Measurements from ENCODE around the gene OLAH.
"Not testable (repeated sequence)": the region's sequence is repeated elsewhere in the genome, so short reads cannot be mapped to it uniquely, and the experiment has no call there.

GRCh38 chr10:15013530-15013929 lies 30.2 kb upstream of the OLAH start:
- TF ChIP-seq CTCF (optimal IDR thresholded peaks at IDR 0.05 in 1 of 3, IDR thresholded peaks at IDR 0.05 in 1 of 3, conservative IDR thresholded peaks at IDR 0.05 in 1 of 3; ENCODE audit: extremely low read depth in 1 of 3, insufficient read depth in 2 of 3, low read length in 3 of 3), result peak in 1 of 3 experiments; percentile 38
- TF ChIP-seq EZH2 (IDR thresholded peaks at IDR 0.05; ENCODE audit: low read length), result not testable (repeated sequence)

Measured in keratinocyte (primary cell).